ENCODE measurements around the gene CDK5.
"Not testable (repeated sequence)": the region's sequence is repeated elsewhere in the genome, so short reads cannot be mapped to it uniquely, and the experiment has no call there.

CDK5 gene

DNA sequence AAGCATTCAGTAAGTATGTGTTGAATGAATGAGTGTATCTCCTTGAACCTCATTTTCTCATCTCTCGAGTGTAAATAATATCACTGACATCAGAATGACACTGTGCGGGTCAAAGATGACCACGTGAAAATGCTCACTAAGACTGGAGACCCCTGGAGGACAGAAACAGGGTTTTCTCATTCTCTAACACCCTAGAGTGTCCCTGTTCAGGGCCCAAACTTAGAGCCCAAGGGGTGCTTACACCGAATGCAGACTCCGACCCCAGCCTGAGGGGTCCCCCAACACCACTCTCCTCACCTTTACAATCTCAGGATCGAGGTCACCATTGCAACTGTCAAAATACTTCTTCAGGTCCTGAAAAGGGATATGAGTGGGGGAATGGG lies 1.4 kb downstream of the CDK5 start:
- DNase-seq = no peak

DNA sequence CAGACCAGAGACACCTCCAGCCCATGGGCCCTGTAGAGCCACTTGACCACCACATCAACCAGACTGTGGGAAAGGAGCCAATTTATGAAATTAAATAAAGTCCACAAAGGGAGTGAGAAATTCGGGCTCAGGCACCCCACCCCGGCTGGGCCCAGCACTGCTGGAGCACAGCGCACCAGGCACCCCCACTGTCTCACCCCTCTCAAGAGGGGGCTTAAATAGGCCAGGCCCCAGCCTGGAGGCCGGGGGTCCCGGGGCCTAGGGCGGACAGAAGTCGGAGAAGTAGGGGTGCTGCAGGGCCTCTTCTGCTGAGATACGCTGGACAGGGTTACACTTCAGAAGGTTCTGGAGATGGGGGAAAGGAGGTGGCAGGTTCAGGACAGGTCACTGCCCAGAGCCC lies 3.9 kb downstream of the CDK5 start:
- no peak for DNase-seq

DNA sequence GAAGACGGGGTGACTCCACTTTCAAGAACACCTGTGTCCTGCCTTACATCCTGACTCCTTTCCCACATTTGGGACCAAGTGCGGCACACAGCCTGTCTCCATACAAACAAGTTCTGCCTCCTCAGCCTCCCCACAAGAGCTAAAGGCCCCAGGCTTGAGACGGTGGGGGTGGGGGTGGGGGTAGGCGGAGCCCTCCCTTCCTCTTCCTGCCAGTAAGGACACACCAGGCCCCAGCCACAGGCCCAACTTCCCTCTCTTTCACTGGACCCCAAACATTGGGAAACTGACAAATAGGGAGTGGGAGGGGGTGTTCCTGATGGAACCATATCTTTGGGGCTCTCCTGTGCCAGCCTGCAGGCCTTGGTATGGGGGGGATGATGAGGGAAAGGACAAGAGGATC lies 4.6 kb downstream of the CDK5 start:
- no peak for DNase-seq

DNA sequence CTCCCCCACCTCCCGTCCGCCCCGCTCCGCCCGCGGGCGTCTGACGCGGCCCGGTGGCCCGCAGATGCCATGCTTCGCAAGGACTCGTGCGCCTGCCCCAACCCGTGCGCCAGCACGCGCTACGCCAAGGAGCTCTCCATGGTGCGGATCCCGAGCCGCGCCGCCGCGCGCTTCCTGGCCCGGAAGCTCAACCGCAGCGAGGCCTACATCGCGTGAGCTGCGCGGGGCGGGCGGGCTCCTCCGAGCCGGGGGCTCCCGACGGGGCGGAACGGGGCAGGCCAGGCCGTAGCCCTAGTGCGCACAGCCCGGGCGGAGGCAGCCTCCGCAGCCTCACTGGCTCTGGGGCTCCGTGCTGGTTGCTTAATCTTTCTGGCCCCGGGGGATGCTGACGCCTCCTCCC lies 6.6 kb downstream of the CDK5 start:
- DNase-seq = no peak

DNA sequence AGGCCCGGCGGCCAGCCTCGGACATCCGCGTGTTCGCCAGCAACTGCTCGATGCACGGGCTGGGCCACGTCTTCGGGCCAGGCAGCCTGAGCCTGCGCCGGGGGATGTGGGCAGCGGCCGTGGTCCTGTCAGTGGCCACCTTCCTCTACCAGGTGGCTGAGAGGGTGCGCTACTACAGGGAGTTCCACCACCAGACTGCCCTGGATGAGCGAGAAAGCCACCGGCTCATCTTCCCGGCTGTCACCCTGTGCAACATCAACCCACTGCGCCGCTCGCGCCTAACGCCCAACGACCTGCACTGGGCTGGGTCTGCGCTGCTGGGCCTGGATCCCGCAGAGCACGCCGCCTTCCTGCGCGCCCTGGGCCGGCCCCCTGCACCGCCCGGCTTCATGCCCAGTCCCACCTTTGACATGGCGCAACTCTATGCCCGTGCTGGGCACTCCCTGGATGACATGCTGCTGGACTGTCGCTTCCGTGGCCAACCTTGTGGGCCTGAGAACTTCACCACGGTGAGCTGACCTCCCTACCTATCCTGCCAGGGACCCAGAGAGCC lies 8.7 kb downstream of the CDK5 start:
- no peak for DNase-seq

DNA sequence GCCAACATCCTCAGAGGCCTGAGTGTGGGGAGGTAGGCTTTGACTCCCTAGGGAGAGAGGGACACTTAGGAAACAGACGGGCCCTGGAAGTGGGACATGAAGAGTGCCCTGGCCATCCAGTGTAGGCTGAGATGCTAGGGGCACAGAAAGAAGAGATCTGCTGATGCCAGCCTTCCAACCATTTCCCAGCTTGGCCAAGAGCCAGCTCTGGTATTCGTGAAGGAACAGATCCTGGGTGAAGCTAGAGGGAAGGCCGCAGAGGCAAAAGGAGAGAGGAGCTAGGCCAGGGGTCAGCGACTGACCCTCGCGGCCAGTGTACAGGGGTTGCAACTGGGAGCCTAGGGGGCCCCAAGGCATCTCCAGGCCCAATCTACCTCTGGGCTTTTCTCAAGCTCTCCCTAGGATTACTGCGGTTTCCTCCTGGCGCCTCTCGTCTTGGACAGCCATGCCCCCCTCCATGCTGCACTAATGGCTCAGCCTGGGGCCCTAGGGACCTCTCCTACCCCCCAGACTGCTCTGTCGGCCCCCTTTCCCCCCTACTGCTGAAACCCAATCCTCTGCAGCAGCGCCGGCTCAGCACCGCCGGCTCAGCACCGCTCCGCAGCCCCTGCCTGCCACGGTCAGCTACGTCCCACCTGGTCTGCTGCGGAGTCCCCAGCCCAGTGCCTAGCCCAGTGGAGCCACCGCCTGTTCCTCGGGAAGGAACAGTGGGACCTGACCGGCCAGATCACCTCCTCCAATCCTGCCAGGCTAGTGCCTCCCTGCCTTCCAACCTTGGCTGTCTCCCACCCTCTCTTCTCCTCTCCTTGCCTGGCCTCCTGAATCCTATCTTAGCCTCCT lies 9.5 kb downstream of the CDK5 start, which contains the start of gene ASIC3:
ASIC3 (plus strand) TSS at position 556 of the 840 bp plus-strand sequence. CDS start 355 bp downstream, outside the sequence.
- DNase-seq = no peak

DNA sequence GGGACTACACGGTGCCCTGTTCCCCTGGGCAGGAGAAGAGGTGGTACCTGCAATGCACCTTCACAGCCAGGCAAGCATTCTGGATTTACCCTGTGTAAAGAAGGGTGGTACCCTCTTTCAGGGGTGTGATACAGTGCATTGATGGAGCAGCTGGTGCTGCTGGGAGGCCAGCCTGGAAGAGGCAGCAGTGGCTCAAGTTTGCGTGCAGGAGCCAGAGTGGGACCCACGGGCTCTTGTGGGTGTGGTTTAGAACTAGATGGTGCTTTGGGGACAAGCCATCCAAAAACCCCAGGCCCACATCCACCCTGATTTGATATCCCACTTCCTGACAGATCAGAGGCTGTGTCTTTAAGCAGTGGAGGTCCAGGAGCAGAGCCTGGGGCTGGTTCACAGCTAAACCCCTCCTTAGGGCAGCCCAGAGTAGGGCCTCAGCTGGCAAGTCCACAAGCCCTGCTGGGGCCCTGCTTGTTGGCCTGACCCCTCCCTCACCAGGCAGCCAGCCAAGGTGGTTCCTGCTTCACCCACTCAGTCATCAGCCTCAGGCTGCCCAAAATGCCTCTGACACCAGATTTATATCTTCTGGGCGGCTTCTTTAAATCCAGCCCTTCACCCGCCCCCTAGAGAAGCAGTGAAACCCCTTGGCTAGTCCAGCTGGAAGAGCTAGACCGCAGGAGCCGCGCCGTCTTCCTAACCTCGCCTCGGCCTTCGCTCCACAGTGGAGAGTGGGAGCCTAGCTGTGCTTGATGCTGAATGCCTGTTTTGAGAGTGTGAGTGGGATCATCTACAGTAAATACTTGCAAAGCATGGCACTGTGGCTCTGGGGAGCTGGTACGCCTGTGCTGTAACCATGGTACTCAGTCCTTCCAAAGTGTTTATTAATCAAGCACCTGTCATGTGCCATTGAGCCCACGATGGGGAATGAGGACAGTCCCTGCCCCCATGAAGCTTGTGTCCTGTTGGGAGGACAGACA lies 10.8 kb downstream of the CDK5 start:
- DNase-seq = peak in 1 of 2 experiments; percentile 8

DNA sequence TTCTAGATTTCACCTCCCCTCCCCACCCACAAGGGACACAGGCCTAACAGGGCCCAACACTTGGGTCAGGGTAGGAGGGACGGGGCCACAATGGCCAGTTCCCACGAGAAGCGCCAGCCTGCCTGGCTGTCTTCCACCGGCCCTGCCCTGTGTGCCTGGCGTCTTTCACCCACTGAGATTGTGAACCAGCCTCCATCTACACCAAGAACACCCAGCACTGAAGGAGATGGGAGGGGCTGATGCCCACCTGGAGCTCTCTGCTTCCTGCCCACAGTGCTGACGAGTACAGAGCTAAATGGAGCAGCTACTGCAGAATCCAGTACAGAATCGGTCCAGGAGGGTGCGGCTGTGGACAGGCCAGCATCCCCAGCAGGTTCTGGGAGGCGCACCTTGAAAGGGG lies 11.7 kb downstream of the CDK5 start:
- DNase-seq = no peak

DNA sequence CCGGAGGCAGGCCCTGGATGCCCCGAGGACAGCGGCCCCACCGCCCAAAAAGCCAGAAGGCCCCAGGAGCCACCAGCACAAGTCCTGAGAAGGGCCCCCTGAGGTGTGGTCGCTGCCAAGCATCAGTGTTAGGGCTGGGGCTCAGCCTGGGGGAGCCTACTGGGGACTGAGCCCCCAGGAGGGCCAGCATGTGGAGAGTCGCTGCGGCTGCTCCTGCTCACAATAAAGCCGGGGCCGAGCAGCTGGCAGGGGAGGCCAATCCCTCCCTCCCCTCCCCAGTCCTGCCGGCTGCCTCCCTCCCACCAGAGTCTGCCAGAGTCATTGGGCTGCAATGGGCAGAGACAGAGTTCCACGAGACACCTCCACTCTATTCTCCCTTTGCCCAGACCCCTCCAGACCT lies 12.4 kb downstream of the CDK5 start:
- no peak for DNase-seq

DNA sequence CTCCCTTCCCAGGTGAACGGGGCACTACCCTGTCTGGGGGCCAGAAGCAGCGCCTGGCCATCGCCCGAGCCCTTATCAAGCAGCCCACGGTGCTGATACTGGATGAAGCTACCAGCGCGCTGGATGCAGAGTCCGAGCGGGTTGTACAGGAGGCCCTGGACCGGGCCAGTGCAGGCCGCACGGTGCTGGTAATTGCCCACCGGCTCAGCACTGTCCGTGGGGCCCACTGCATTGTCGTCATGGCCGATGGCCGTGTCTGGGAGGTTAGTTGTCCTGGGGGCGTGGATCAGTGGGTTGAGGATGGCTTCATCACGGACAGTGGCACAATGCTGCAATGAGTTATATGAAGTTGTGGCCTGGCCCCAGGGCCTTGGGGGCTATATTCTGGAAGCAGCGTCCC lies 13.7 kb downstream of the CDK5 start:
- no peak for DNase-seq

DNA sequence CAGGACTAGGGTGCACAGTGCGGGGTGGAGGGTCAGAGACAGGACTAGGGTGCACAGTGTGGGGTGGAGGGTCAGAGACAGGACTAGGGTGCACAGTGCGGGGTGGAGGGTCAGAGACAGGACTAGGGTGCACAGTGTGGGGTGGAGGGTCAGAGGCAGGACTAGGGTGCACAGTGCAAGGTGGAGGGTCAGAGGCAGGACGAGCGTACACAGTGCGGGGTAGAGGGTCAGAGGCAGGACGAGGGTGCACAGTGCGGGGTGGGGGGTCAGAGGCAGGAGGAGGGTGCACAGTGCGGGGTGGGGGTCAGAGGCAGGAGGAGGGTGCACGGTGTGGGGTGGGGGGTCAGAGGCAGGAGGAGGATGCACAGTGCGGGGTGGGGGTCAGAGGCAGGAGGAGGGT lies 14.2 kb downstream of the CDK5 start:
- not testable (repeated sequence) for DNase-seq

DNA sequence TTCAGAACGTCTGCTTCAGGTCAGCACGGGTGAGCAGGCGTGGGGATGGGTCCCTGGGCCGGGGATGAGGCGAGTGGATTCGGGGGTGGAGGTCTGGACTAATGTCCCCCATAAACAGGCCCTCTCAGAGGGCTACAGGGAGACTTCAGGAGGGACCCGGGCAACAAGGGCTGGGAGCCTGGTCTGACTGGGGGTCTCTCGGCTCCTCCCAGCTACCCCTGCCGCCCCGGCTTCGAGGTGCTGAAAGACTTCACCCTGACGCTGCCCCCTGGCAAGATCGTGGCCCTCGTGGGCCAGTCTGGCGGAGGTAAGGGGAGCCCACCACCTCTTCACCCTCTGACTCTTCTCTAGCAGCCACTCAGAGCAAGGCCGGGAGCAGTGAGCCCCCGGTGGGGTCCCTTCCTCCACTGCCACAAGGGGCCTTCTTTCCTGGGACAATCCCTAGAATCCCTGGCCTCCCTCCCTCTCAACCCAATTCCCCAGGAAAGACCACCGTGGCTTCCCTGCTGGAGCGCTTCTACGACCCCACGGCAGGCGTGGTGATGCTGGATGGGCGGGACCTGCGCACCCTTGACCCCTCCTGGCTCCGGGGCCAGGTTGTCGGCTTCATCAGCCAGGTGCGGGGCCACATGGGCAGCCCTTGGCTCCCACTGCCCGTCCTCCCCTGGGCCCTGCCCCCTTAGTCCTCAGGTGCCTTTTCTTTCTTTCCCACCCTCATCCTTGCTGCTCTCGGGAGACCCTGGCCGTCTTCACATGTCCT lies 16.9 kb downstream of the CDK5 start:
- DNase-seq = no peak

DNA sequence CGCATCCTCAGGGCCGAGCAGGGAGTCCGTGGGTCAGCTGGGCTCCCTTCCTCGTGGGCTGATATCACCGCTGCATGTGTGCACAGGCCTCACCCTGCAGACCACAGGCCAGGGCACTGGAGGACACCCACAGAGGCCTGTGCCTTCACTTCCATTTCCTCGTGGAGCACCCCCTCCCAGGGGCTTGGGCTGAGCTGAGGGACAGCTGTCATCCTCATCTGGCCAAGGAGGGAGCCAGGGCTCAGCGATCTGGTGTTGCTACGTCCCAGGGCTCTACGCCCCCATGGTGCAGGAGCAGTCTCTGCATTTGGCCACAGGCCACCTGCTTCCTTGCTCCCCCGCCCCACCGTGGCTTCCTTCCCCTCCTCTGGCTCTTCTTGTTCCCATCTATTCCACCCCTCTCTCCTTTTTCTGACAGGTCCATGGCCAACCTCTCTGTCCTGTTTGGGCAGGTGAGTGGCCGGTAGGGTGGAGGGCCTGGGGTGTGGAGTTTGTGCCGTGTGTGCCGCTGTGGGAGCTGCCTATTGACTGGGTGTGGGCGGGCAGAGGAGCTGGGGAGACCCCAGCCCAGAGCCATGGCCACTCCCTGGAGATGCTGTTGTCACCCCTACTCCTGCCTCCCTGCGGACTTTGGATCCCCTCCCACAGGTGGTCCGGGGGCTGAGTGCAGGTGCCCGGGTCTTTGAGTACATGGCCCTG lies 17.7 kb downstream of the CDK5 start:
- no peak for DNase-seq

DNA sequence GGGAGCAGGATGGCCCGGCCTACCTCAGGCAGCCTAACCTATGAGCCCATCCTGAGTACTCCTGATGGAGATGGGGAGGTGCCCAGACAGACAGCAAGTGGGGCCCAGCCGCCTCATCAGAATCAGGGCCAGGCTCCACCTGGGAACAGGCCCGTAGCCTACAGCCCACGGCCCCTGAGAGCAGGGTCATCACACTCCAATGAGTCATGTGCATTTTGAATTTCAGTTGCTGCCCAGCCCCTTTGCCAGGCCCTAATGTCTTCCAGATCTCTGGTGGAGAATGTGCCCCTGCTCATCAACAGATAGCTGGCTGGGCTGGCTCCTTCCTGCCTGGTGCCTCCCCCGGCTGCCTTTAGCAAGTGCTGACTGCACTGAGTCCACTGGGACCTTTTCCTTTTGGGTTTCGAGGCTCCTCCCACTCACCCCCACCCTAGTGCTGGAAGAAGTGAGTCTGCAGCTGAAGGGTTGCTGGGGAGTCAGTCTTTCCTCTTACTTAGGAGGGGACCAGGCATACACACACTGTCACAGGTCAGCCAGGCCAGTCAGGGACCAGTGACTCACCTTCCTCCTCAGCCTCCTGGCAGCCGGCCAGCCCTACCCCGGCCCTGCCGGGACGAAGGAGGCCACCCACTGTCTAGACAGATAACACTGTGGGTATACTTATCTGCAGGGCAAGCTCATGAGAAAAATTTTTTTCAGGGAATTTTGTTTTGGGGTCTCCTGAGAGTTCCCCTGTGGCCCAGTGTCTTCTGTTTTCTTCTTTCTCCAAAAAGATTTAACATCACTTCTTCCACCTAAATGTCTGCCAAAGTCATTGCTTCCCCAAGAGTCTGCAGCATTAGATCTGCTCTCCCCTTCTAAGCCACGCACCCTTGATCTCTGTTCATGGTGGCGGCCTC lies 18.5 kb downstream of the CDK5 start:
- DNase-seq = peak; percentile 24 to 33

DNA sequence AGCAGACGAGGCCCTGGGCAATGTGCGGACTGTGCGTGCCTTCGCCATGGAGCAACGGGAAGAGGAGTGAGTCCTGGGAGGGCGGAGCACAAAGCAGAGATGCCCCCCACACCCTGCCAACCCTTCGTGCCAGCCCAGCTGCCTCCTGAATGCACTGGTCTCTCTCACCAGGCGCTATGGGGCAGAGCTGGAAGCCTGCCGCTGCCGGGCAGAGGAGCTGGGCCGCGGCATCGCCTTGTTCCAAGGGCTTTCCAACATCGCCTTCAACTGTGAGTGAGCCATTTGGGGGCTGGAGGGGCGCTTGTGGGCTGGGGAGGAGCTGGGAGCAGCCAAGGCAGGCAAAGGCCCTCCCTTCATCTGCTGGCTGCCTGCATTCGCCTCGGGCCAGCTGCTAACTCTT lies 21.8 kb downstream of the CDK5 start:
- no peak for DNase-seq

DNA sequence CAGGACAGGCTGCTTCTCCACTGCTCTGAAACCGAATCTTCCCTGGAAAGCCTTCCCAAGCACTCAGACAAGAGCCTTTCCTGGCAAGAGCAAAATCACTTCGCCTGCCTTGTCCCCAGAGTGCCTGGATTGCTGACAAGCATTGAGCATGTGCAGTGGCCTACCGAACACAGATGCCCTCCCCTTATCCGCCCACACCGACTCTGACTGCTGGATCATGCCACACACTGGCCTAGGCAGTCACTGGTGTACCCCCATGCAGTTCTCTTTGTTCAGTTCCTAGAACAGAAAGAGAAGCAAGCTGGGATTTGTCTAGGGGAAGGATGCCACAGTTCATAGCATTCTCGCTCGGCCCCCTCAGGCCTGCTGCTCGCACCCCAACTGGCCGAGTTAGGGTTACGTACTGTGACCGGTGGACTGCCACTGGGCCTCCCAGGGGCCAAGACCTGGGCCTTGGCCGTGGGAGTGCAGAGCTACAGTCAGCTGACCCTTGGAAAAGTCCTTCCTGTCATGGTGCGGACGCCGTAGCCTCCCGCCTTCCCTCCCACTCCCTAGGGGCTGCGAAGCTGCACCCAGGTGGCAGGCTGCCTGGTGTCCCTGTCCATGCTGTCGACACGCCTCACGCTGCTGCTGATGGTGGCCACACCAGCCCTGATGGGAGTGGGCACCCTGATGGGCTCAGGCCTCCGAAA lies 22.5 kb downstream of the CDK5 start:
- no peak for DNase-seq

DNA sequence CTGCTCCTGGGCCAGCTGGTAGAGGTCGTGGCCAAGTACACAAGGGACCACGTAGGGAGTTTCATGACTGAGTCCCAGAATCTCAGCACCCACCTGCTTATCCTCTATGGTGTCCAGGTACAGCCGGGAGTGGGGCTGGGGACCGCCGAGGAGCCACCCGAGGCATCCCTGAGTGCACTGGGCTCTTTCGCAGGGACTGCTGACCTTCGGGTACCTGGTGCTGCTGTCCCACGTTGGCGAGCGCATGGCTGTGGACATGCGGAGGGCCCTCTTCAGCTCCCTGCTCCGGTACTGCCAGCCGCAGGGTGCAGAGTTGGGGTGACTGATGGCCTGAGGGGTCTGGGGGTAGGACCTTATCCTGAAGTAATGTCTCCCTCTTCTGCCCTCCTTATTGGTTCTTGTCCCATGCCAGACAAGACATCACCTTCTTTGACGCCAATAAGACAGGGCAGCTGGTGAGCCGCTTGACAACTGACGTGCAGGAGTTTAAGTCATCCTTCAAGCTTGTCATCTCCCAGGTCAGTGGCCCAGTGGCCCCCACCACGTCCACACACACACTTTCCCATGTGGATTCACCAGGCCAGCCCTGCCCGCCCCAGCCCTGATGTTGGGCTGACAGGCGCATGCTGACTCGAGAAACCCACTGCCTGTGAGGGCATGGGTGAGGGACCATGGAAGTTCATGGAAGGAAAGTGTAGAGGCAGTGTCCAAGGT lies 23.2 kb downstream of the CDK5 start:
- no peak for DNase-seq

DNA sequence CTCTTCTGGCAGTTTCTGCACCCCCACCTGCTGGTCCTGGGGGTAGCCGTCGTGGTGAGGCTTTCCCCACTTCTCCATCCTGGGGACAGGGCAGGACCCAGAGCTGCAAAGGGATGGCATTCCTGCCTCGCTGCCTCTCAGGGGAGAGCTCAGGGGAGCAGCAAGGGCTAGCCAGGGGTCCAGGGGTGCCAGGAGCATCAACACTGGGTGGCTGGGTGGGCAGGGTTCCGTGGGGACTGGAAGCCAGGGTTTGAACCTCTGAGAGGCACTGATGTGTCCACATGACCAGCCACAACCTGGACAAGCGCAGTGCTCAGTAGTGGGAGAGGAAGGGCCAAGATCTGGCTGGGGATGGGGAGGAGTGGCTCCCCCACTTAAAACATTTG lies 23.8 kb downstream of the CDK5 start:
- no peak for DNase-seq

Measured in SHP77 (cell line).